Measurements from ENCODE around the gene AP1S3.

DNA sequence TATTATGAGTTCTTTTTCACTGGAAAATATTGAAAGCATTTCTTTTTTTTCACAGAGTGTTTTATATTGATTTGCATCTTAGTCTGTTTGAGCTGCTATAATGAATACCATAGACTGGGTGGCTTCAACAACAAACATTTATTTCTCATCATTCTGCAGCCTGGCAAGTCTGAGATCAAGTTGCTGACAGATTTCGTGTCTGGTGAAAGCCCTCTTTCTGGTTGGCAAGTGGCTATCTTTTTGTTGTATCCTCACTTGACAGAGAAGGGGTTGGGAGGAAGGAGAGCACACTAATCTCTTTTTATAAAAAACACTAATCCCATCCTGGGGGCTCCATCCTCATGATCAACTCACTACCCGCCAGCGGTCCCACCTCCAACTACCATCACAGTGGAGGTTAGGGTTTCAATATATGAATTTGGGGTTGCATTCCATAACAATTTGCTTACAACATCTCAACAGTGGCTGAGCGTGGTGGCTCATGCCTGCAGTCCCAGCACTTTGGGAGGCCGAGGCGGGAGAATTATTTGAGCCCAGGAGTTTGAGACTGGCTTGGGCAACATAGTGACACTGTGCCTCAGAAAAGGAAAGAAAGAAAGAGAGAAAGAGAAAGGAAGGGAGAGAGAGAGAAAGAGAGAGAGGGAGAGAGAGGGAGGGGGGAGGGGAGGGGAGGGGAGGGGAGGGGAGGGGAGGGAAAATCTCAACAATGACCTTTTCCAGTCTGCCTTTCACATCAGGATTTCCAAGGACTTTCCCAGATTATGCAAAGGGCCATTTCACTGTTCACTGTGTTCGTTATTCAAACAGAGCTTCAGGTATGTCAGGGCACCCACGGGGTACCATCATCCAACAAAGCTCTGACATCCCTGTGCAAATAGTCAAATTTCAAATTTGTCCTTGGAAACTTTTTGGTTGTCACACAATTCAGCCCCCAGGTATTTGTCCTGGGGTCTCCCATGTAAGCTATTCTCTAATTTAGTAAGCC is 111.1 kb downstream of the AP1S3 start:
- TF ChIP-seq MXI1 (IDR thresholded peaks at IDR 0.05; ENCODE audit: borderline replicate concordance, low read depth, low read length) (no peak), BHLHE40 (IDR thresholded peaks at IDR 0.05; ENCODE audit: low read depth, low read length) (no peak), POLR2A (IDR thresholded peaks at IDR 0.05; ENCODE audit: low read depth, low read length) (no peak), MAFK (IDR thresholded peaks at IDR 0.05; ENCODE audit: low read depth, low read length) (no peak), FOS (IDR thresholded peaks at IDR 0.05; ENCODE audit: low read depth, low read length) (no peak), CEBPB (IDR thresholded peaks at IDR 0.05; ENCODE audit: low read depth, low read length) (no peak), RFX5 (IDR thresholded peaks at IDR 0.05; ENCODE audit: low read depth, low read length) (no peak), CHD1 (IDR thresholded peaks at IDR 0.05; ENCODE audit: low read depth, low read length) (no peak), MAZ (IDR thresholded peaks at IDR 0.05; ENCODE audit: borderline replicate concordance, low read depth, low read length) (no peak), RCOR1 (IDR thresholded peaks at IDR 0.05; ENCODE audit: insufficient replicate concordance, low read length) (no peak), RAD21 (IDR thresholded peaks at IDR 0.05; ENCODE audit: low read length) (no peak)
- TF ChIP-seq, protein P1, sequence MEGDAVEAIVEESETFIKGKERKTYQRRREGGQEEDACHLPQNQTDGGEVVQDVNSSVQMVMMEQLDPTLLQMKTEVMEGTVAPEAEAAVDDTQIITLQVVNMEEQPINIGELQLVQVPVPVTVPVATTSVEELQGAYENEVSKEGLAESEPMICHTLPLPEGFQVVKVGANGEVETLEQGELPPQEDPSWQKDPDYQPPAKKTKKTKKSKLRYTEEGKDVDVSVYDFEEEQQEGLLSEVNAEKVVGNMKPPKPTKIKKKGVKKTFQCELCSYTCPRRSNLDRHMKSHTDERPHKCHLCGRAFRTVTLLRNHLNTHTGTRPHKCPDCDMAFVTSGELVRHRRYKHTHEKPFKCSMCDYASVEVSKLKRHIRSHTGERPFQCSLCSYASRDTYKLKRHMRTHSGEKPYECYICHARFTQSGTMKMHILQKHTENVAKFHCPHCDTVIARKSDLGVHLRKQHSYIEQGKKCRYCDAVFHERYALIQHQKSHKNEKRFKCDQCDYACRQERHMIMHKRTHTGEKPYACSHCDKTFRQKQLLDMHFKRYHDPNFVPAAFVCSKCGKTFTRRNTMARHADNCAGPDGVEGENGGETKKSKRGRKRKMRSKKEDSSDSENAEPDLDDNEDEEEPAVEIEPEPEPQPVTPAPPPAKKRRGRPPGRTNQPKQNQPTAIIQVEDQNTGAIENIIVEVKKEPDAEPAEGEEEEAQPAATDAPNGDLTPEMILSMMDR (conservative IDR thresholded peaks at IDR 0.05; ENCODE audit: low read depth, low read length) = no peak
- TF ChIP-seq, protein P2, sequence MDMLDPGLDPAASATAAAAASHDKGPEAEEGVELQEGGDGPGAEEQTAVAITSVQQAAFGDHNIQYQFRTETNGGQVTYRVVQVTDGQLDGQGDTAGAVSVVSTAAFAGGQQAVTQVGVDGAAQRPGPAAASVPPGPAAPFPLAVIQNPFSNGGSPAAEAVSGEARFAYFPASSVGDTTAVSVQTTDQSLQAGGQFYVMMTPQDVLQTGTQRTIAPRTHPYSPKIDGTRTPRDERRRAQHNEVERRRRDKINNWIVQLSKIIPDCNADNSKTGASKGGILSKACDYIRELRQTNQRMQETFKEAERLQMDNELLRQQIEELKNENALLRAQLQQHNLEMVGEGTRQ (IDR thresholded peaks at IDR 0.05; ENCODE audit: low read depth, low read length) = no peak

All from IMR-90 (cell line).